GM10847 (cell line): ENCODE data around the gene PIBF1.

Source experiments
- POLR2A ChIP-seq: IDR thresholded peaks from 2 replicates; pipeline ENCODE4 v1.6.1; 2011; ENCODE audit not compliant: insufficient read length; ENCODE audit errors: extremely low read depth

The PIBF1 gene, protein sequence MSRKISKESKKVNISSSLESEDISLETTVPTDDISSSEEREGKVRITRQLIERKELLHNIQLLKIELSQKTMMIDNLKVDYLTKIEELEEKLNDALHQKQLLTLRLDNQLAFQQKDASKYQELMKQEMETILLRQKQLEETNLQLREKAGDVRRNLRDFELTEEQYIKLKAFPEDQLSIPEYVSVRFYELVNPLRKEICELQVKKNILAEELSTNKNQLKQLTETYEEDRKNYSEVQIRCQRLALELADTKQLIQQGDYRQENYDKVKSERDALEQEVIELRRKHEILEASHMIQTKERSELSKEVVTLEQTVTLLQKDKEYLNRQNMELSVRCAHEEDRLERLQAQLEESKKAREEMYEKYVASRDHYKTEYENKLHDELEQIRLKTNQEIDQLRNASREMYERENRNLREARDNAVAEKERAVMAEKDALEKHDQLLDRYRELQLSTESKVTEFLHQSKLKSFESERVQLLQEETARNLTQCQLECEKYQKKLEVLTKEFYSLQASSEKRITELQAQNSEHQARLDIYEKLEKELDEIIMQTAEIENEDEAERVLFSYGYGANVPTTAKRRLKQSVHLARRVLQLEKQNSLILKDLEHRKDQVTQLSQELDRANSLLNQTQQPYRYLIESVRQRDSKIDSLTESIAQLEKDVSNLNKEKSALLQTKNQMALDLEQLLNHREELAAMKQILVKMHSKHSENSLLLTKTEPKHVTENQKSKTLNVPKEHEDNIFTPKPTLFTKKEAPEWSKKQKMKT

DNA sequence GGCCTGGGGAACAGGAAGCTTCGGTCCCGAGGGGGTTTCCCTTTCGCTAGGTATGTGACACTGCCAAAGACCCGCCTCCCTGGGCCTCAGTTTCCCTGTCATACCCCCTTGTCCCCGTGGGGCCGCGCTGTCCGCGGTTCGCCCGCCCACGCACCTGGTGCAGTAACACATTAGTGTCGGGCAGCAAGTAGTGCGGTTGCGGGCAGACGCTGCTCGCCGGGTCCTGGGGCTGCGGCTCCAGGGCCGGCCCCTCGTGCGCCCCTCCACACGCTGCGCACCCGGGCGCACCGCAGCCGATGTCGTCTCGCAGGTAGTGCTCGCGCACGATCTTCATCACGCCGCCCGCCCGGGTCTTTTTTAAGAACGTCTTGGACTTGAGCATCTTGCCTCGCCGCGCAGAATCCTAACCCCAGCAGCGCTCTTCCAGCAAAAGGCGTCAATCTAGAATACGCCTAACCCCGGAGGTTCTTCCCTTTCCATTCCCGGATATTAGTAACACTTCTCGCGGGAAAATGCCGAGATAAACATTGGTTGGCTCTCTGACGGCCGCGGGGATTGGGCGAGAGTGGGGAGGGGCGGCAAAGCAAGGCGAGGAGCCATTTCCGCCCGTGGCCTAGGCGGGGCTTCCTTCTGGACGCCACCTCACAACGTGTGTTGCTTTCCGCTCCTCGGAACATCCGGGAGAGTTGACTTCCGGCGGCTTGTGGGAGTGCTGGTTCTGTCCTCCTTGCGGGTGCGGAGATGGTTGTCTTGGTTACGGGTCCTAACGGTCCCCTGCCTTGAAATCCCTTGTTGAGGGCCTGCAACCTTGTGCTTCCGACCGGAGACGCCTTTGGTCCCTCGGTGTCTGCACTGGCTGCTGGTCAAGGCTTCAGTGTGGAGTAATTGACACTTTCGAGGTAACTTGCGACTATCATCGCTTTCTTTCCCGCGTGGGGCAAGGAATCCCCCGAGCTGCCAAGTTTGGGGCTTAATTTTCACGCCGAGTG, at the start of gene PIBF1, which contains the start of gene DIS3:
PIBF1 (plus strand) TSS at position 683 of the 989 bp plus-strand sequence. CDS start 1,337 bp downstream, outside the sequence.
DIS3 (minus strand) TSS at position 450 of the 989 bp plus-strand sequence; CDS start at position 382, 68 bp downstream.
- TF ChIP-seq POLR2A: peak; percentile 42

DNA sequence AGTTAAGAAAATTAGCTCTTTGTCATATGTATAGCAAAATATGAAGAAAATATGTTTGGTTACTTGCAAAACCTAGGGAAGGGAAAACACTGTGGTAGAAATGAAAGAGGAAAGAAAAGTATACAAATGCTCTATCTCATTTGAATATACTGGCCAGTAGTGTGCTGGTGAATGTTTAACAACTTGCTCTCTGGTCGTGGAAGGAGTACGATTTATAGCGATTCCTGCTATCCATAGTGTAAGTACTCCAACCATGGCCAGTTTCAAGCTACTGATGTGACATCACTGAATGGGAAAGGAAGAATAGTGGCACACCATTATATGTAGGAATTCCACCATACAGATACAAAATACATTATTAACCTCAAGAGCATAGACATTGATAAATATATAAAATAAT, 44.9 kb upstream of the PIBF1 start:
- no peak for TF ChIP-seq POLR2A

DNA sequence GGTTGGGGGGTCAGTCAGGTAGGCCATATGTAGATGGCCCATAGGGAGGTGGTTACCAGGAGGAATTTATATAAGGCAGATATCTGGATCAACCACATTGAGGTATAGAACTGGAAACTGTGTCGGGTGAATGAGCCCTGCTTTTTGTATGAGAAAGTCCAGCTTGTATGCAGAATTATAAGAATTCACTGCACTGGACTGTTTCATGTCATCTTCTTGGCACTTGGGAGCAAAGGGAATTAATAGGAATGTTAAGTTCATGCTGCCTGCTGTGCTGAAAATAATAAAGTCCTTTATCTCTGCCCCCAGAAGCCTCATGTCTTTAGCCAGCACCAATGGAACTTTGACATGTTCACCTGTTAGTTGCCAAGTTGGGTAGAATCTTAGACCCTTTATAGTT, 41.9 kb upstream of the PIBF1 start:
- TF ChIP-seq POLR2A: no peak

DNA sequence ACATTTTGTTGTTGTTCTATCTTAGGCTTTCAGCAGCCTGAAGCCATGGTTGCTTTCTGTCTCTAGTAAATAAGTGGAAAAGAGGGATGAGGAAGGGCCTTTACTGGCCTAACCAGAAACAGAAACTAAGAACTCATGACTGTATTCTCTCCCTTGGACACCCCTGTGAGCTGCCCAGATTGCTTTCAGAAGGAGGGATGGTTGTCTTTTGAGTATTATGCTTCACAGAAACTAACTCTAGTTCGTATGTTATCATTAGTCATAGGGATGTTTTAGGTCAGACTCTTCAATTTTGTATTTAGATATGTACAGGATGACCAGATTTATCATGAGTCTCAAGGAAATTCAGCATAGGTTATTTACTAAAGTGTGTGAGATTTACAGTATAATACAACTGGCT, 36.7 kb upstream of the PIBF1 start:
- no peak for TF ChIP-seq POLR2A

DNA sequence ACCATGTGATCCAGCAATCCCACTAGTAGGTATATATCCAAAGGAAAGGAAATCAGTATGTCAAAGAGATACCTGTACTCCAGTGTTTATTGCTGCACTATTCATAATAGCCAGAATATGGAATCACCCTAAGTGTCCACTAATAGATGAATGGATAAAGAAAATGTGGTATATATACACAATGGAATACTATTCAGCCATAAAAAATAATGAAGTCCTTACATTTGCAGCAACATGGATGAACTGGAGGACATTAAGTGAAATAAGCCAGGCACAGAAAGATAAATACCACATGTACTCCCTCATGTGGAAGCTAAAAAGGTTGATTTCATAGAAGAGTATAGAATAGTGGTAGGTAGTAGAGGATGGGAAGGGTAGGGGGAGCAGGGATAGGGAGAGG, 30.7 kb upstream of the PIBF1 start:
- no peak for TF ChIP-seq POLR2A

DNA sequence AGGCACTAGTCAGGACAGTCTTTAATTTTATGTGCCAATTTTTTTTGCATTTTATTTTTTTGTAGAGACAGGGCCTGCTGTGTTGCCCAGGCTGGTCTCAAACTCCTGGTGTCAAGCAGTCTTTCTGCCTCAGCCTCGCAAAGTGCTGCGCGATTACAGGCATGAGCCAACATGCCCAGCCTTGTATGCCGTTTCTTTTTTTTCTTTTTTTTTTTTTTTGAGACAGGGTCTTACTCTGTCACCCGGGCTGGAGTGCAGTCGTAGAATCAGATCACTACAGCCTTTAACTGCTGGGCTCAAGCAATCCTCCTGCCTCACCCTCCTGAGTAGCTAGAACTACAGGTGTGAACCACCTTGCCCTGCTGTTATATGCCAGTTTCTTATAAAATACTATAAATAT, 27.8 kb upstream of the PIBF1 start:
- no peak for TF ChIP-seq POLR2A

DNA sequence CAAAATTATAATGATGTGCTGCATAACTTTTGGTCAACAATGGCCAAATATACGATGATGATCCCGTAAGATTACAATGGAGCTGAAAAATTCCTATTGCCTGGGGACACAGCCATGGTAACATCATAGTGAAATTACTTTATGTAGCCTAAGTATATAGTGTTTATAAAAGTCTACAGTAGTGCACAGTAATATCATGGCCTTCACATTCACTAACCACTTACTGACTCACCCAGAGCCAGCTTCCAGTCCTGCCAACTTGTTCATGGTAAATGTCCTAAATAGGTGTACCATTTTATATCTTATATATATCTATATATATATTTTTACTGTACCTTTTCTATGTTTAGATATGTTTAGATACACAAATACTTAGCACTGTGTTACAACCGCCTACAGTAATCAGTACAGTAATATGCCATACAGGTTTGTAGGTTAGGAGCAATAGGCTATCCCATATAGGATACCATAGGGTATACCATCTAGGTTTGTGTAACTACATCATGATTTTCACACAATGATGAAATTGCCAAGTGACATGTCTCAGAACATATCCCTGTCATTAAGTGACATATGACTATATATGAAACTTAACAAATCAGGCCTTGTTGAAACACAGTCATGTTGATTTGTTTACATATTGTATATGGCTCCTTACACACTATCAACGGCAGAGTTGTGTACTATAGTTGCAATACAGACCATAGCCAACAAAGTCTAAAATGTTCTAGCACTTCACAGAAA, 24.0 kb upstream of the PIBF1 start:
- no peak for TF ChIP-seq POLR2A

DNA sequence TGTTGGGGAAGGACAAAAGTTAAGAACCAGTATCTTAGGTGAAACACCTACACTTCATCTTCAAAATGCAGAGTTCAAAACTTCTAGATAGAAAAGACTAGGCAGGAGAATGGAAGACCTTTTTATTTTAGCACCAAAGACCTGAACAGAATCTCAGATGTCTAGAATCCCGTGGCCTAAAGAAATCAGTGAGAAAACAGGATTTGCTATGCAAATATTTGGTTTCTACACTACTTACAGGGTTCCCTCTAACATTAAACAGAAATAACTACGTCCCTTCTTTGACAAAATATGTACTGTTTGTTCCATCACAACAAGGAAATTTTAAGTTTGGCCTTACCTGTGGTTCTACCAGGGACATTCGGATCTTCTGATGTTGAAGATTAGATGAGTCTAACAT, 21.7 kb upstream of the PIBF1 start:
- TF ChIP-seq POLR2A: no peak

DNA sequence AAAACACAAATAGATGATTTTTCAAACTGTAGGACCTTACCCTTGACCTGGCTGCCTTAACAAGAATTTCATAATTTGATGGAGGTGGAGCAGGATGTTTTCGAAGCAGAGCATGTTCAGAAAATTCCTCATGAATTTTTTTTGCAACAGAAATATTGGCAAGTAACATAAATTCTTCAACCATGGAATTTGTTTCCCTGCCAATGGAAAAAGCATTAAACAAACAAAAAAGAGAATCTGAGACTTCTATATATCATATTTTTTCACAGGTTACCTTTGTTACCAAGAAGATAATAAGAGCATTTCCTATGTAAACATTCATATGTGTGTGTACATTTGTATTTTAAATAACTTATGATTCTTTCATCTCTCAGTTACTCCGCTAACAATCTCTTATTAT, 18.5 kb upstream of the PIBF1 start:
- no peak for TF ChIP-seq POLR2A

DNA sequence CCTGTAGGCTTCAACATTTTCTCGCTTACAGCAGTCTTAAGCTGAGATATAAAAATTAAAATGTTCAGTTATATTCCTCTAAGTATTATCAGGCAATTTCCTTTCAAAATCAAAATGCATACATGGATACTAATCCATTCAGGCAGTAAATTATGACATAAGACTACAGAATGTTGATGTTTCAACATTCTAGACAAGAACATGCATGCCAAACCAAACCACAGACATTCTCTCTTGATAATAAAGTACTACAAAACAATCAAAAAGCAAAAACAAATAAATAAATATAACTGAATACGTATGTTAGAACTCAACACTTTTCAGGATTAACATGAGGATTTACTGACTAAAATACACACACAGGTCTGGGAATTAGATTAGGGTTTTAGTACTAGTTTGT, 7.9 kb upstream of the PIBF1 start:
- no peak for TF ChIP-seq POLR2A

DNA sequence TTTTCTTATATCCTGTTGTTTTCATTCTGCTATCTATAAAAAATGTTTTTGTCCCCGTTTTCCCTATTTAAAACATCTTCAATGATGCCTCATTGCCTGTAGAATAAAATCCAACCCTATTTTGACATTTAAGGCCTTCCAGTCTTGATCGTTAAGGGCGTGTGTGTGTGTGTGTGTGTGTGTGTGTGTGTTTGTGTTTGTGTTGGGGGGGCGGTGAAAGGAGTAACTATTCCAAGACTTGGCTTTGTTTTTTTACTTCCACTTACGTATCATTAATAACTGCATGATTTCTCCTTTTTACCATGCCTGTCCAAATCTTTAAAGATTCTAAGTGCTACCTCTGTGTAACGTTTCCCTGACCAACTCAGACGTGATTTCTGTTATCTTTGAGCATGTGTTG, 784 bp downstream of the PIBF1 start:
- TF ChIP-seq POLR2A: no peak

DNA sequence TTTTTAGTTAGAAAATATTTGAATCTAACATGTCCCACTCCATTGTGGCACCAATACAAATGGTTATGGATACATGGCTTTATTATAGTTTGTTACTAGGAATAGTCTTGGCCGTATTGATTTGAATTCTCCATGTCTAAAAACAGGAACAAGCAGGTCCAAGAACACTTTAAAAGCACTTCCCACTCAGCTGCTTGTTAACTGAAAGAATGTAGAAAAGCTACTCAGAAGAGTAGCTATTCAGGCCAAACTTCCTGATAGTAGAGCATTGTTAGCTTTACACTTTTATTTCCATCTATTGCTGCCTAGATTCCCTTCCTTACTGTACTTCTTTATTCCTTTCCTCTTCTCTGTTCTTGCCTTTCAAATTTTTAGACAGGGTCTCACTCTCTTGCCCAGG, 6.9 kb downstream of the PIBF1 start:
- no peak for TF ChIP-seq POLR2A

DNA sequence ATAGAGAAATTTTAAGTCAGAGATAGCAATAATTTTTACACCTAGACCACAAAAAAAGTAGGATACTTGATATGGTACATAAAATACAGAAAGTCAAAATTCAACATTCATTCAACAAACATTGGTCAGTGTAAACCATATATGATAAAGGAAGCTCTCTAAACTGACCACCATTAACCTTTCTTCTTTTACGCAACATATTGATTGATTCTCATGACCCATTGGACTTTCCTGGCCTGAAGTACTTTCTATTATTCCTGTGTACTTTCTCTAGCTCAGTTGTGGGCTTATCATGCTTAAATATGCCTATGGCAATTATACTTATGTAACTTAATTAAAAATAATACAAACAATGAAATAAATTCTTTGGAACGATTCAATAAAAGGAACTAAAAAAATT, 10.7 kb downstream of the PIBF1 start:
- TF ChIP-seq POLR2A: no peak

DNA sequence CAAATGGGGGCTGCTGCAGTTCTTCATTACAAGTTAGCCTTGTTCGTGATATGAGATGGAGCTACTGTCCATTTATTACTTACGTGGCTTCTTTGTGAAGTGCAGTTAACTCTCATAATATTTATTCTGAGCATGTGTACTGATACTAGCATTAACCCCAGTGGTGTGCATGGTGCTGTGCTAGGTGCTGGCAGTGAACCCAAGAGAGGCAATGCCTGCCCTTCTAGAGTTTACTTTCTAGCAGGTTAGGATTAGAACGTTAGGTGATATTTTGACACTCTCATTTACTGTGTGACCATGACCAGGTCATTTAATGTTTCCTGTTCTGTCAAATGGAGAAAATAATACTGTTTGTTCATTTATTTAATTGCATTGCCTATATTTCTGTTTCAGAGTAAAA, 16.9 kb downstream of the PIBF1 start:
- no peak for TF ChIP-seq POLR2A
